Measurements from ENCODE around the gene GUCY1B1. TPM values are rescaled to one million over a fixed set of nuclear protein-coding genes. Genes with fewer than 3 reads are reported as not detected.

The GUCY1B1 gene
- total and polyA plus RNA-seq, 10 donors = 3.6 to 20.8 (median 15.0) TPM

- intact Hi-C loops (cut with DNase I; ENCODE audit: low total_unique reads) = no loop called here
- Histone ChIP-seq H3K9me3 (no peaks in the 10 kb centered on the region), H3K27me3 (replicated peaks in 1 of 7) (no peaks in the 10 kb centered on the region), H3K36me3 (no peaks in the 10 kb centered on the region), H3K4me1 (peaks cover 0 to 11% (median 2%) of the 10 kb centered on the region in 6 donors), H3K4me3 (no peak overlapping the region), H3K27ac (no peak overlapping the region)
- no peak for DNase-seq
- WGBS, 5 donors = 61 to 73% (median 64%) methylated on average over 6 of the region's 6 CpGs
- TF ChIP-seq CTCF (IDR thresholded peaks at IDR 0.05 in 8 of 11, conservative IDR thresholded peaks at IDR 0.05 in 3 of 11) (no peak), POLR2A (IDR thresholded peaks at IDR 0.05) (no peak), POLR2AphosphoS5 (IDR thresholded peaks at IDR 0.05) (no peak)
Observed at GRCh38 chr4:155789391-155789790, 30.6 kb downstream of the GUCY1B1 start.

DNA sequence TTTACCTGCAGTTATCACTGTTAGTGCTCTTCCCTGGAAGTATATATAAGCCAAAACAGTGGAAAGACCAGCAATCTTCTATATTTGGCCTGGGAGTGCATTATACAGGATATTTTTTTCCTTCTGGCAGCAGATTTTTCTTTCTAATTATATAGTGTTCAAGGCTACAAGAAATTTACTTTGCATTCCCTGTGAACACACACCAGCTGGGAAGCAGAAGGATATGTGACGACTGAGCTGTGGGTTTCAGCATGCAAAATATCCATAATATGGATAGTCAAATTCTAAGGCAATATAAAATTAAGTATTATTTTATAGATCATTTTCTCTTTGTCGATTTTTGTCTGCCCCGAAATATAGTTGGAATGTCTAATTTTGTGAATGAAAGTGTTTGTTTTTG is 31.2 kb downstream of the GUCY1B1 start:
- TF ChIP-seq POLR2AphosphoS5 (IDR thresholded peaks at IDR 0.05) (no peak), CTCF (IDR thresholded peaks at IDR 0.05 in 8 of 11, conservative IDR thresholded peaks at IDR 0.05 in 3 of 11) (no peak), POLR2A (IDR thresholded peaks at IDR 0.05) (no peak)
- intact Hi-C loops (cut with DNase I; ENCODE audit: low total_unique reads) = loop anchor here (5.0 kb wide), 1 partner anchor 348 kb away; no protein-coding TSS in a partner anchor
- no peak overlapping the region for H3K4me3 ChIP-seq
- H3K9me3 ChIP-seq = no peaks in the 10 kb centered on the region
- H3K27me3 ChIP-seq (replicated peaks in 1 of 7) = no peaks in the 10 kb centered on the region
- 63 to 86% (median 82%) methylated on average over 3 of the region's 3 CpGs for WGBS, 5 donors
- H3K36me3 ChIP-seq = no peaks in the 10 kb centered on the region
- no peak for DNase-seq
- H3K4me1 ChIP-seq = peaks cover 0 to 11% (median 2%) of the 10 kb centered on the region in 6 donors
- H3K27ac ChIP-seq = no peak overlapping the region

GRCh38 chr4:155794589-155795236 is 35.9 kb downstream of the GUCY1B1 start:
- WGBS, 5 donors = 75 to 95% (median 79%) methylated on average over 1 of the region's 1 CpG
- intact Hi-C loops (cut with DNase I; ENCODE audit: low total_unique reads) = loop anchor here (5.0 kb wide), 1 partner anchor 352 kb away; no protein-coding TSS in a partner anchor

More at GRCh38 chr4:155794589-155795236, 35.9 kb downstream of the GUCY1B1 start:
- no peaks in the 10 kb centered on the region for H3K36me3 ChIP-seq
- no peak overlapping the region for H3K4me3 ChIP-seq
- H3K27ac ChIP-seq = no peak overlapping the region
- no peaks in the 10 kb centered on the region for H3K4me1 ChIP-seq
- no peaks in the 10 kb centered on the region for H3K9me3 ChIP-seq
- no peak for DNase-seq
- no peak for TF ChIP-seq POLR2A (IDR thresholded peaks at IDR 0.05)
- TF ChIP-seq CTCF (IDR thresholded peaks at IDR 0.05 in 8 of 11, conservative IDR thresholded peaks at IDR 0.05 in 3 of 11) = no peak
- TF ChIP-seq POLR2AphosphoS5 (IDR thresholded peaks at IDR 0.05) = no peak
- H3K27me3 ChIP-seq (replicated peaks in 1 of 7) = no peaks in the 10 kb centered on the region

Measured in spleen (tissue), 11 donors.